K562 (cell line): ENCODE results near the gene GPX6.

ENCODE experiments used
- CTCF ChIP-seq, 3 experiments: IDR thresholded peaks in 2 of 3; conservative IDR thresholded peaks in 1 of 3; 2 replicates each; pipeline ENCODE4 v1.5.1; 2011 to 2012; ENCODE audit warnings: low read length in 3 of 3, mild to moderate bottlenecking in 3 of 3, control low read depth in 2 of 3, improper control_type of control experiment in 1 of 3, inconsistent platforms in 1 of 3, low read depth in 1 of 3, mixed read lengths in 1 of 3, moderate library complexity in 1 of 3; ENCODE audit not compliant: insufficient read depth in 2 of 3
- ELF4 ChIP-seq: fragments of 450-650 bp; formaldehyde crosslinking; IDR thresholded peaks from 2 replicates; pipeline ENCODE4 v1.4.0; 2022; ENCODE audit warnings: missing genetic modification characterization
- NFXL1 ChIP-seq: fragments of 450-650 bp; formaldehyde crosslinking; IDR thresholded peaks from 2 replicates; pipeline ENCODE4 v1.4.0; 2021; ENCODE audit warnings: mild to moderate bottlenecking
- PTRF ChIP-seq: fragments of 450-650 bp; IDR thresholded peaks from 2 replicates; pipeline ENCODE4 v1.6.1; 2016; ENCODE audit warnings: mild to moderate bottlenecking, missing genetic modification characterization, missing compliant biosample characterization
- SP1 ChIP-seq: sonication (generic); formaldehyde crosslinking; IDR thresholded peaks from 2 replicates; pipeline ENCODE4 v1.8.1; 2022; ENCODE audit warnings: mild to moderate bottlenecking, missing genetic modification reagents
- SRSF7 ChIP-seq: fragments of 200-400 bp; formaldehyde crosslinking; optimal IDR thresholded peaks from 2 replicates; pipeline ENCODE3; 2017; ENCODE audit warnings: mild to moderate bottlenecking, low read depth, low read length
- TCF7L2 ChIP-seq: fragments of 150-350 bp; IDR thresholded peaks from 2 replicates; pipeline ENCODE4 v1.6.1; 2016; ENCODE audit warnings: low read depth, mild to moderate bottlenecking, low read length, moderate library complexity

- no peak for TF ChIP-seq PTRF (tag)
- TF ChIP-seq SP1 = no peak
- no peak for TF ChIP-seq CTCF (IDR thresholded peaks at IDR 0.05 in 2 of 3, conservative IDR thresholded peaks at IDR 0.05 in 1 of 3; ENCODE audit: insufficient read depth in 2 of 3, low read depth in 1 of 3, low read length in 3 of 3)
- no peak for TF ChIP-seq ELF4 (CRISPR knock-in tag)
- no peak for TF ChIP-seq SRSF7
- TF ChIP-seq NFXL1 = no peak
- no peak for TF ChIP-seq TCF7L2
Measured at GRCh38 chr6:28497306-28497705, 18.3 kb downstream of the GPX6 start.
